ENCODE data around the gene TRIM29. TPM values are rescaled to one million over a fixed set of nuclear protein-coding genes. Genes with fewer than 3 reads are reported as not detected.
"Not testable (repeated sequence)": the region's sequence is repeated elsewhere in the genome, so short reads cannot be mapped to it uniquely, and the experiment has no call there.

Gene TRIM29
- total RNA-seq, 2 experiments from 2014 or later = not detected

DNA sequence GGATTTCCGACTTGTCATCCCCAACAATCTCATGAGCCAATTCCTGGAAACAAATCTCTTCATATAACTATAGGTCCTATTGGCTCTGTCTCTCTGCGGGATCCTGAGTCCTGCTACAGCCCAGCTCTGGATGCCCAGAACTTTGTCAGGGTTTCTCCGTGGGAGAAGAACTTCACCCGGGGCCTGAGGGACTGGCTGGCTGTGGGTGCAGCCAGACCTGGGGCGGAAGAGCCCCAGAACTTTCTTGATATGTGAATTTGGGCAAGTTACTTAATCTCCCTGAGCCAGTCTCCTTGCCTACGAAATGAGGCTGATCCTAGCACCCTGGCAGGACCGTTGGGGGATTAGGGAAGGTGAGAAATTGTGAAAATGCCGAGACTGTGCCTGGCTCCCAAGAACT is 6.6 kb upstream of the TRIM29 start:
- peaks cover 32% of the 10 kb centered on the region for H3K27me3 Mint-ChIP-seq

DNA sequence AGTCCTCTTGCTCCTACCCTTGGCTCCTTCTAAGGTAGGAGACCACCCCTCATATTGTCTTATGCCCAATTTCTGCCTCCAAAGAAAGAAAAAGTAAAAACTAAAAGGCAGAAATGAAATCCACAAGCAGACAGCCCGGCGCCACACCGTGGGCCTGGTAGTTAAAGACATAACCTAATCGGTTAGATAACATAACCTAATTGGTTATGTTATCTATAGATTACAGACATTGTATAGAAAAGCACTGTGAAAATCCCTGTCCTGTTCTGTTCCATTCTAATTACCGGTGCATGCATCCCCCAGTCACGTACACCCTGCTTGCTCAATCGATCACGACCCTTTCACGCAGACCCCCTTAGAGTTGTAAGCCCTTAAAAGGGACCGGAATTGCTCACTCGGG is 5.6 kb upstream of the TRIM29 start:
- H3K27ac Mint-ChIP-seq; H3K36me3 ChIP-seq (ENCODE audit: insufficient read depth, low read length); CTCF ChIA-PET; H3K4me1 Mint-ChIP-seq (ENCODE audit: low read depth); H3K27ac ChIP-seq (ENCODE audit: low read depth in 1 of 2, low read length in 2 of 2); POLR2A ChIA-PET; intact Hi-C loops (cut with DNase I, micrococcal nuclease); H3K4me3 Mint-ChIP-seq; H3K9me3 ChIP-seq (ENCODE audit: control insufficient read depth in 1 of 2, insufficient read depth in 1 of 2, low read length in 2 of 2); DNase-seq; H3K4me1 ChIP-seq (ENCODE audit: insufficient read depth, low read length); H3K9me3 Mint-ChIP-seq; H3K36me3 Mint-ChIP-seq (ENCODE audit: low read depth); H3K4me3 ChIP-seq (ENCODE audit: low read length); ATAC-seq (ENCODE audit: poor library complexity): not testable (repeated sequence)
- H3K27me3 ChIP-seq (ENCODE audit: control insufficient read depth in 1 of 2, insufficient read depth in 2 of 2, low read length in 2 of 2) = peaks cover 9 to 16% of the 10 kb centered on the region in 2 experiments
- H3K27me3 Mint-ChIP-seq = peaks cover 37% of the 10 kb centered on the region

More for the DNA sequence above, 6.6 kb upstream of the TRIM29 start:
- intact Hi-C loops (cut with DNase I, micrococcal nuclease) = no loop called here
- Mint-ChIP-seq H3K4me3 (no peak overlapping the region), H3K36me3 (ENCODE audit: low read depth) (no peaks in the 10 kb centered on the region), H3K4me1 (ENCODE audit: low read depth) (no peaks in the 10 kb centered on the region), H3K27ac (no peak overlapping the region), H3K9me3 (no peaks in the 10 kb centered on the region)
- ChIA-PET CTCF (no interaction called here), POLR2A (no interaction called here)
- H3K4me3 ChIP-seq (ENCODE audit: low read length) = no peak overlapping the region
- DNase-seq = no peak
- H3K9me3 ChIP-seq (ENCODE audit: control insufficient read depth in 1 of 2, insufficient read depth in 1 of 2, low read length in 2 of 2) = peaks cover 0 to 5% of the 10 kb centered on the region in 2 experiments
- no peaks in the 10 kb centered on the region for H3K4me1 ChIP-seq (ENCODE audit: insufficient read depth, low read length)
- H3K27ac ChIP-seq (ENCODE audit: low read depth in 1 of 2, low read length in 2 of 2) = no peak overlapping the region
- no peaks in the 10 kb centered on the region for H3K36me3 ChIP-seq (ENCODE audit: insufficient read depth, low read length)
- no peak for ATAC-seq (ENCODE audit: poor library complexity)
- peaks cover 9 to 16% of the 10 kb centered on the region in 2 experiments for H3K27me3 ChIP-seq (ENCODE audit: control insufficient read depth in 1 of 2, insufficient read depth in 2 of 2, low read length in 2 of 2)
- TF ChIP-seq, protein P1, sequence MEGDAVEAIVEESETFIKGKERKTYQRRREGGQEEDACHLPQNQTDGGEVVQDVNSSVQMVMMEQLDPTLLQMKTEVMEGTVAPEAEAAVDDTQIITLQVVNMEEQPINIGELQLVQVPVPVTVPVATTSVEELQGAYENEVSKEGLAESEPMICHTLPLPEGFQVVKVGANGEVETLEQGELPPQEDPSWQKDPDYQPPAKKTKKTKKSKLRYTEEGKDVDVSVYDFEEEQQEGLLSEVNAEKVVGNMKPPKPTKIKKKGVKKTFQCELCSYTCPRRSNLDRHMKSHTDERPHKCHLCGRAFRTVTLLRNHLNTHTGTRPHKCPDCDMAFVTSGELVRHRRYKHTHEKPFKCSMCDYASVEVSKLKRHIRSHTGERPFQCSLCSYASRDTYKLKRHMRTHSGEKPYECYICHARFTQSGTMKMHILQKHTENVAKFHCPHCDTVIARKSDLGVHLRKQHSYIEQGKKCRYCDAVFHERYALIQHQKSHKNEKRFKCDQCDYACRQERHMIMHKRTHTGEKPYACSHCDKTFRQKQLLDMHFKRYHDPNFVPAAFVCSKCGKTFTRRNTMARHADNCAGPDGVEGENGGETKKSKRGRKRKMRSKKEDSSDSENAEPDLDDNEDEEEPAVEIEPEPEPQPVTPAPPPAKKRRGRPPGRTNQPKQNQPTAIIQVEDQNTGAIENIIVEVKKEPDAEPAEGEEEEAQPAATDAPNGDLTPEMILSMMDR (IDR thresholded peaks at IDR 0.05) = no peak

DNA sequence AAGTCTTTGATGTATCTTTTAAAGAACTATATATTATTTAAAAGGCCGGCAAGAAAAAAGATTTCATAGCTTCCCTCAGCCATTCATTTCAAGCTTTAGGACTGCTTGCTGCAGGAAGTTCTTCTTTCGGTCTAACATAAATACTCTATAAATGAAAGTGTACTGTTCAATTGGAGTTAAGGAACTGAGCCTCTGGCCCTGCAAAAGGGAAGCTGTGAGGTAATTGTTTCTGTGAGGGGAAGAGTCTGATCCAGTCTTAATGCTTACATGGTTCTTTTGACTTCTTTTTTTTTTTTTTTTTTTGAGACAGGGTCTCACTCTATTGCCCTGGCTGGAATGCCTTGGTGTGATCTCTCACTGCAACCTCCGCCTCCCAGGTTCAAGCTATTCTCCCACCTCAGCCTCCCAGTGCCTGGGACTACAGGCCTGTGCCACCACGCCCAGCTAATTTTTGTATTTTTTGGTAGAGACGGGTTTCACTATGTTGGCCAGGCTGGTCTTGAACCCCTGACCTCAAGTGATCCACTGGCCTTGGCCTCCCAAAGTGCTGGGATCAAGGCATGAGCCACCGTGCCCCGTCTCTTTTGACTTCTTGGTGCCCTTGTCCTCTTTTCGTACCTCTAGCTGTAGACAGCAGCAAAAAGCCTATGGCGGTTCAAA is 4.7 kb upstream of the TRIM29 start:
- Mint-ChIP-seq H3K36me3 (ENCODE audit: low read depth) (no peaks in the 10 kb centered on the region), H3K27me3 (peaks cover 37% of the 10 kb centered on the region), H3K4me3 (no peak overlapping the region), H3K4me1 (ENCODE audit: low read depth) (no peaks in the 10 kb centered on the region), H3K9me3 (no peaks in the 10 kb centered on the region), H3K27ac (no peak overlapping the region)
- Histone ChIP-seq H3K4me1 (ENCODE audit: insufficient read depth, low read length) (no peaks in the 10 kb centered on the region), H3K9me3 (ENCODE audit: control insufficient read depth in 1 of 2, insufficient read depth in 1 of 2, low read length in 2 of 2) (peaks cover 0 to 1% of the 10 kb centered on the region in 2 experiments), H3K36me3 (ENCODE audit: insufficient read depth, low read length) (no peaks in the 10 kb centered on the region), H3K27me3 (ENCODE audit: control insufficient read depth in 1 of 2, insufficient read depth in 2 of 2, low read length in 2 of 2) (peaks cover 9 to 16% of the 10 kb centered on the region in 2 experiments), H3K4me3 (ENCODE audit: low read length) (no peak overlapping the region), H3K27ac (ENCODE audit: low read depth in 1 of 2, low read length in 2 of 2) (no peak overlapping the region)
- no peak for ATAC-seq (ENCODE audit: poor library complexity)
- intact Hi-C loops (cut with DNase I, micrococcal nuclease) = no loop called here
- TF ChIP-seq, protein P1 (IDR thresholded peaks at IDR 0.05) = no peak
- DNase-seq = peak in 1 of 14 experiments; percentile 1
- POLR2A ChIA-PET = no interaction called here
- CTCF ChIA-PET = no interaction called here

Measured in CD4-positive, alpha-beta T cell (primary cell).